Loucy (cell line): ENCODE data around the gene SRXN1.

Experiments used
- EZH2phosphoT487 ChIP-seq: fragments of 200-600 bp; IDR thresholded peaks from 2 replicates; pipeline ENCODE4 v1.6.1; 2018; ENCODE audit warnings: antibody characterized with exemption, mild to moderate bottlenecking, moderate library complexity, borderline replicate concordance
- TF ChIP-seq, protein P1 (sequence below): fragments of 200-600 bp; sonication (generic); conservative IDR thresholded peaks from 2 replicates; pipeline ENCODE4 v1.5.1; 2014; ENCODE audit warnings: mild to moderate bottlenecking, antibody characterized with exemption, low read length

DNA sequence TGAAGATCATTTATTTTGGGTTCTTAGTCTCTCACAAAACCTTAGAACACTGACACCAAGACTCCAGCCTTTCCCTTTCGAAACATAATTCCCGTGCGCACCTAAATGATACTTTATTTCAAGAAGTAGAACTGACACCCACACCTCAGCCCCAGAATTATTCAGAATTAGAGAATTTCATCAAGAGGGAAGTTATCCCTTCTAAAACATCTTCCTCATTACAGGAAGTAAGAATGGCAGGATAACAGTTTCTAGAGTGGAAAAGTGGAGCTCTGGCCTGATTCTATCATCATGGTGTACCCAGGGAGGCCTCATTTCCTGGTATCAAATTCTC lies 1.4 kb upstream of the SRXN1 start:
- TF ChIP-seq, protein P1, sequence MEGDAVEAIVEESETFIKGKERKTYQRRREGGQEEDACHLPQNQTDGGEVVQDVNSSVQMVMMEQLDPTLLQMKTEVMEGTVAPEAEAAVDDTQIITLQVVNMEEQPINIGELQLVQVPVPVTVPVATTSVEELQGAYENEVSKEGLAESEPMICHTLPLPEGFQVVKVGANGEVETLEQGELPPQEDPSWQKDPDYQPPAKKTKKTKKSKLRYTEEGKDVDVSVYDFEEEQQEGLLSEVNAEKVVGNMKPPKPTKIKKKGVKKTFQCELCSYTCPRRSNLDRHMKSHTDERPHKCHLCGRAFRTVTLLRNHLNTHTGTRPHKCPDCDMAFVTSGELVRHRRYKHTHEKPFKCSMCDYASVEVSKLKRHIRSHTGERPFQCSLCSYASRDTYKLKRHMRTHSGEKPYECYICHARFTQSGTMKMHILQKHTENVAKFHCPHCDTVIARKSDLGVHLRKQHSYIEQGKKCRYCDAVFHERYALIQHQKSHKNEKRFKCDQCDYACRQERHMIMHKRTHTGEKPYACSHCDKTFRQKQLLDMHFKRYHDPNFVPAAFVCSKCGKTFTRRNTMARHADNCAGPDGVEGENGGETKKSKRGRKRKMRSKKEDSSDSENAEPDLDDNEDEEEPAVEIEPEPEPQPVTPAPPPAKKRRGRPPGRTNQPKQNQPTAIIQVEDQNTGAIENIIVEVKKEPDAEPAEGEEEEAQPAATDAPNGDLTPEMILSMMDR = no peak
- no peak for TF ChIP-seq EZH2phosphoT487
